ENCODE results near the gene SLCO1C1.

Gene SLCO1C1

DNA sequence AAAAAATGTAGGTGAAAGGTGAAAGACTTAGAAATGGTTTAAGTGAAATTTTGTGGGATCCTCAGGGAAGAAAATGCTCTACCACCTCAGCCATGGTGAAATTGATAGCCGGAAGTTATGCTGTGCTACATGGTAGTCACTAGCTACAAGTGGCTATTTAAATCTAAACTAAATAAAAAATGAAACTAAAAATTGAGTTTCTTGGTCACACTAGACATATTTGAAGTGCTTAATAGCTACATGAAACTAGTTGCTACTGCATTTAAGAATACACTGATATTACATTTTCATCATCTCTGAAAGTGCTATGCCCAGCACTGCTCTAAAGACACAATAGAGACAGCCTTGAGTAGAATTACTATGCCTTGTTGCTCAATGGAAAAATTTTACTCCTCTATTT, 105.0 kb downstream of the SLCO1C1 start:
- ChIA-PET CTCF (no interaction called here), POLR2A (no interaction called here)
- DNase-seq (ENCODE audit: low read depth, low spot score), result no peak
- TF ChIP-seq, protein P1, sequence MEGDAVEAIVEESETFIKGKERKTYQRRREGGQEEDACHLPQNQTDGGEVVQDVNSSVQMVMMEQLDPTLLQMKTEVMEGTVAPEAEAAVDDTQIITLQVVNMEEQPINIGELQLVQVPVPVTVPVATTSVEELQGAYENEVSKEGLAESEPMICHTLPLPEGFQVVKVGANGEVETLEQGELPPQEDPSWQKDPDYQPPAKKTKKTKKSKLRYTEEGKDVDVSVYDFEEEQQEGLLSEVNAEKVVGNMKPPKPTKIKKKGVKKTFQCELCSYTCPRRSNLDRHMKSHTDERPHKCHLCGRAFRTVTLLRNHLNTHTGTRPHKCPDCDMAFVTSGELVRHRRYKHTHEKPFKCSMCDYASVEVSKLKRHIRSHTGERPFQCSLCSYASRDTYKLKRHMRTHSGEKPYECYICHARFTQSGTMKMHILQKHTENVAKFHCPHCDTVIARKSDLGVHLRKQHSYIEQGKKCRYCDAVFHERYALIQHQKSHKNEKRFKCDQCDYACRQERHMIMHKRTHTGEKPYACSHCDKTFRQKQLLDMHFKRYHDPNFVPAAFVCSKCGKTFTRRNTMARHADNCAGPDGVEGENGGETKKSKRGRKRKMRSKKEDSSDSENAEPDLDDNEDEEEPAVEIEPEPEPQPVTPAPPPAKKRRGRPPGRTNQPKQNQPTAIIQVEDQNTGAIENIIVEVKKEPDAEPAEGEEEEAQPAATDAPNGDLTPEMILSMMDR (IDR thresholded peaks at IDR 0.05; ENCODE audit: insufficient read depth, low read length, missing control alignments), result no peak
- no peak overlapping the region for H3K4me3 ChIP-seq (ENCODE audit: low read depth, low read length)

DNA sequence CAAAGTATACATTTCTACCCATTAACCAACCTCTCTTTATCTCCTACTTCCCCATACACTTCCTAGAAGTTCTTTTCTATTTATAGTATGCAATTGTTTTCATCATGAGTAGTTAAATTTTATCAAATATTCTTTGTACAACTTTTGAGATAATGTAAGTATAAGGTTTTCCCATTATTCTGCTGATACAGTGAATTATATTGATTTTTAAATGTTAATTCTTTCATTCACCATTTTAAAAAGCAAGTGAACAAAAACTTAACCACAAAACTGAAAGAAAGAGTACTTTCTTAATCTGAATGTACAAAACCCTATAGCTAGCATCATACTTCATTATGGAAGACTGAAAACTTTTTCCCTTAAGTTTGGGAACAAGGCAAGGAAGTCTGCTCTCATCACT, 105.9 kb downstream of the SLCO1C1 start:
- ChIA-PET POLR2A (no interaction called here), CTCF (no interaction called here)
- H3K4me3 ChIP-seq (ENCODE audit: low read depth, low read length), result no peak overlapping the region
- TF ChIP-seq, protein P1 (IDR thresholded peaks at IDR 0.05; ENCODE audit: insufficient read depth, low read length, missing control alignments), result no peak
- no peak for DNase-seq (ENCODE audit: low read depth, low spot score)
